A549 (cell line): ENCODE measurements around the gene FOXK1. TPM values are rescaled to one million over a fixed set of nuclear protein-coding genes. Genes with fewer than 3 reads are reported as not detected.

Source experiments
- ATAC-seq, 2 experiments: fragments of 200-7000 bp in 1 of 2; fragments of >200 bp in 1 of 2; cut with Nextera tagmentation in 1 of 2; cut with Tn5 transposase in 1 of 2; 3 replicates each; pipeline versions ENCODE4 v1.8.0 to v1.9.1; 2018 to 2020; ENCODE audit warnings: mild to moderate bottlenecking in 1 of 2, moderate library complexity in 1 of 2
- CTCF ChIA-PET: fragments of 300-600 bp; sonication (Branson Sonifier 250); formaldehyde crosslinking; extraction: SDS; loops from one replicate; lab custom pipeline; 2021; ENCODE audit warnings: antibody characterized with exemption, inconsistent platforms; lab: Yijun Ruan, JAX
- POLR2A ChIA-PET: fragments of 350-600 bp; formaldehyde crosslinking; extraction: SDS; loops from one replicate; lab custom pipeline; 2021; ENCODE audit warnings: antibody characterized with exemption, inconsistent platforms; lab: Yijun Ruan, JAX
- DNase-seq, 2 experiments: peaks; one replicate each; pipeline versions ENCODE4 v3.0.0 to v3.0.0-alpha.2; 2011 to 2016; ENCODE audit warnings: low read depth in 1 of 2, low spot score in 1 of 2
- FAIRE-seq: peaks from 2 replicates; lab custom pipeline; 2011; peaks lifted over from hg19 to GRCh38; lab: Jason Lieb, UNC
- H3K27ac ChIP-seq, 2 experiments: fragments of >200 bp; sonication (Bioruptor Twin); formaldehyde crosslinking; 3 replicates each; pipeline ENCODE4 v1.5.1; 2016 to 2017
- H3K4me1 ChIP-seq: fragments of >200 bp; sonication (Bioruptor Twin); formaldehyde crosslinking; 3 replicates; pipeline ENCODE4 v1.6.1; 2016
- H3K4me2 ChIP-seq: fragments of >200 bp; sonication (Bioruptor Twin); formaldehyde crosslinking; 3 replicates; pipeline ENCODE4 v1.6.1; 2016
- H3K4me3 ChIP-seq: fragments of >200 bp; sonication (Bioruptor Twin); formaldehyde crosslinking; 3 replicates; pipeline ENCODE4 v1.5.1; 2016
- H3K9me3 ChIP-seq: fragments of >200 bp; sonication (Bioruptor Twin); formaldehyde crosslinking; 3 replicates; pipeline ENCODE4 v1.6.1; 2016
- CBX2 ChIP-seq: fragments of 200-600 bp; sonication (generic); IDR thresholded peaks from 2 replicates; pipeline ENCODE4 v1.6.1; 2016; ENCODE audit warnings: low read depth, mild to moderate bottlenecking, borderline replicate concordance
- CEBPB ChIP-seq, 2 experiments: fragments of >200 bp in 1 of 2; sonication (Bioruptor Twin) in 1 of 2; formaldehyde crosslinking in 1 of 2; IDR thresholded peaks; 2 replicates each; pipeline ENCODE4 v1.6.1; 2012 to 2016
- E2F6 ChIP-seq: IDR thresholded peaks from 2 replicates; pipeline ENCODE4 v1.6.1; 2012; ENCODE audit warnings: low read depth, borderline replicate concordance
- ESRRA ChIP-seq: fragments of 150-350 bp; IDR thresholded peaks from 2 replicates; pipeline ENCODE4 v1.6.1; 2014; ENCODE audit warnings: mild to moderate bottlenecking, low read length, borderline replicate concordance
- FOSL2 ChIP-seq, 2 experiments: fragments of 450-650 bp in 1 of 2; fragments of >200 bp in 1 of 2; sonication (Bioruptor Twin) in 1 of 2; formaldehyde crosslinking; IDR thresholded peaks; 2 replicates each; pipeline versions ENCODE4 v1.5.0 to v1.6.1; 2016 to 2020; ENCODE audit warnings: mild to moderate bottlenecking in 1 of 2, moderate library complexity in 1 of 2
- FOXS1 ChIP-seq: fragments of 250-450 bp; sonication (Bioruptor Pico); IDR thresholded peaks from 2 replicates; pipeline ENCODE4 v1.5.0; 2020; ENCODE audit warnings: mild to moderate bottlenecking, moderate library complexity
- GATA3 ChIP-seq: IDR thresholded peaks from 2 replicates; pipeline ENCODE4 v1.6.1; 2012; ENCODE audit warnings: borderline replicate concordance
- HES2 ChIP-seq: fragments of >200 bp; sonication (Bioruptor Twin); formaldehyde crosslinking; IDR thresholded peaks from 2 replicates; pipeline ENCODE4 v1.6.1; 2016
- HEYL ChIP-seq: fragments of 250-450 bp; sonication (Bioruptor Pico); IDR thresholded peaks from 2 replicates; pipeline ENCODE4 v1.8.0; 2021; ENCODE audit warnings: mild to moderate bottlenecking, moderate library complexity
- HMGXB4 ChIP-seq: fragments of 250-450 bp; sonication (Bioruptor Pico); IDR thresholded peaks from 2 replicates; pipeline ENCODE4 v1.5.0; 2021; ENCODE audit warnings: mild to moderate bottlenecking, moderate library complexity, borderline replicate concordance
- HOXA7 ChIP-seq: fragments of 250-450 bp; sonication (Bioruptor Pico); IDR thresholded peaks from 2 replicates; pipeline ENCODE4 v1.5.0; 2020; ENCODE audit warnings: mild to moderate bottlenecking, moderate library complexity
- HOXB5 ChIP-seq: fragments of 250-450 bp; sonication (Bioruptor Pico); IDR thresholded peaks from 2 replicates; pipeline ENCODE4 v1.5.0; 2020; ENCODE audit warnings: mild to moderate bottlenecking, moderate library complexity
- JUNB ChIP-seq: fragments of >200 bp; sonication (Bioruptor Twin); formaldehyde crosslinking; IDR thresholded peaks from 2 replicates; pipeline ENCODE4 v1.6.1; 2016
- KDM1A ChIP-seq: fragments of 200-600 bp; sonication (generic); IDR thresholded peaks from 2 replicates; pipeline ENCODE4 v1.6.1; 2016; ENCODE audit warnings: low read depth, mild to moderate bottlenecking
- MAX ChIP-seq: IDR thresholded peaks from 2 replicates; pipeline ENCODE4 v1.6.1; 2012
- NPAS2 ChIP-seq: fragments of 250-450 bp; sonication (Bioruptor Pico); IDR thresholded peaks from 2 replicates; pipeline ENCODE4 v1.8.0; 2022; ENCODE audit warnings: mild to moderate bottlenecking, moderate library complexity, borderline replicate concordance
- RARB ChIP-seq: fragments of 250-450 bp; sonication (Bioruptor Pico); IDR thresholded peaks from 2 replicates; pipeline ENCODE4 v1.8.0; 2021; ENCODE audit warnings: mild to moderate bottlenecking, moderate library complexity
- RCOR1 ChIP-seq: fragments of 150-350 bp; IDR thresholded peaks from 2 replicates; pipeline ENCODE4 v1.6.1; 2014; ENCODE audit warnings: antibody characterized with exemption, low read length, low read depth
- REST ChIP-seq: fragments of 200-600 bp; sonication (generic); IDR thresholded peaks from 2 replicates; pipeline ENCODE4 v1.6.1; 2016; ENCODE audit warnings: antibody characterized with exemption, mild to moderate bottlenecking, moderate library complexity
- RFX5 ChIP-seq: fragments of 450-650 bp; IDR thresholded peaks from 2 replicates; pipeline ENCODE4 v1.7.1; 2014; ENCODE audit warnings: antibody characterized with exemption, mild to moderate bottlenecking, moderate library complexity
- SMC3 ChIP-seq: fragments of >200 bp; sonication (Bioruptor Twin); formaldehyde crosslinking; IDR thresholded peaks from 3 replicates; pipeline ENCODE4 v1.6.1; 2018; ENCODE audit warnings: inconsistent platforms
- ZFP36 ChIP-seq: fragments of 450-650 bp; IDR thresholded peaks from 2 replicates; pipeline ENCODE4 v1.6.1; 2014; ENCODE audit warnings: borderline replicate concordance; ENCODE audit not compliant: partially characterized antibody
- WGBS: methylation state at CpG from one replicate; pipeline ENCODE4 v1.1.6; 2017; ENCODE audit errors: missing lambda C conversion rate; 5-methylcytosine and 5-hydroxymethylcytosine counted together
- polyA plus RNA-seq, 4 experiments: library from polyadenylated mRNA; depleted of rRNA in 3 of 4; stranded (reverse); fragments of >200 nt; fragmentation: RNase III in 1 of 4; extraction: RNeasy Plus Mini Kit Qiagen cat#74134 plus additional on column Dnase treatment in 1 of 4; gene quantifications; 2 replicates in 3 of 4; 3 replicates in 1 of 4; pipeline ENCODE4 v1.2.3, GENCODE V29; 2011 to 2017

The FOXK1 gene
- polyA plus RNA-seq, 2 of the 4 experiments (the other 2 are of a cell fraction), result 6.8 to 10.9 TPM

- TF ChIP-seq REST (no peak), HES2 (no peak), CEBPB (IDR thresholded peaks at IDR 0.05) (no peak), HEYL (no peak), E2F6 (no peak), NPAS2 (CRISPR knock-in tag) (no peak), RFX5 (no peak)
These were observed 126.5 kb downstream of the FOXK1 start (continued) for GRCh38 chr7:4808565-4808964.

- no peak overlapping the region for H3K27ac ChIP-seq
- TF ChIP-seq FOXS1 (CRISPR knock-in tag) (no peak), HOXA7 (CRISPR knock-in tag) (no peak), SMC3 (no peak), RARB (CRISPR knock-in tag) (no peak), FOSL2 (IDR thresholded peaks at IDR 0.05) (no peak), FOSL2 (CRISPR knock-in tag; IDR thresholded peaks at IDR 0.05) (no peak), ESRRA (no peak), GATA3 (no peak), RFX5 (no peak), JUNB (no peak), KDM1A (no peak), CBX2 (no peak), HOXB5 (CRISPR knock-in tag) (no peak), MAX (no peak), RCOR1 (no peak), ZFP36 (no peak), HMGXB4 (no peak)
- no peak overlapping the region for H3K4me2 ChIP-seq
- FAIRE-seq (no peak), ATAC-seq (no peak), DNase-seq (no peak)
- H3K9me3 ChIP-seq, result no peaks in the 10 kb centered on the region
- CTCF ChIA-PET, result interaction anchor here (0.6 to 2.4 kb wide), 3 partner anchors 11 to 275 kb away, joined by 3 to 15 read pairs (median 4); no protein-coding TSS in a partner anchor
- 97% methylated on average over 27 of the region's 38 CpGs for WGBS
- no peaks in the 10 kb centered on the region for H3K4me1 ChIP-seq
- H3K4me3 ChIP-seq, result no peak overlapping the region
- POLR2A ChIA-PET, result no interaction called here
These were observed 127.0 kb downstream of the FOXK1 start for GRCh38 chr7:4809091-4809591.
